ENCODE results near the gene CD300LD. TPM values are rescaled to one million over a fixed set of nuclear protein-coding genes. Genes with fewer than 3 reads are reported as not detected.

CD300LD gene
- total RNA-seq, 1 experiment from 2014 or later, result not detected

DNA sequence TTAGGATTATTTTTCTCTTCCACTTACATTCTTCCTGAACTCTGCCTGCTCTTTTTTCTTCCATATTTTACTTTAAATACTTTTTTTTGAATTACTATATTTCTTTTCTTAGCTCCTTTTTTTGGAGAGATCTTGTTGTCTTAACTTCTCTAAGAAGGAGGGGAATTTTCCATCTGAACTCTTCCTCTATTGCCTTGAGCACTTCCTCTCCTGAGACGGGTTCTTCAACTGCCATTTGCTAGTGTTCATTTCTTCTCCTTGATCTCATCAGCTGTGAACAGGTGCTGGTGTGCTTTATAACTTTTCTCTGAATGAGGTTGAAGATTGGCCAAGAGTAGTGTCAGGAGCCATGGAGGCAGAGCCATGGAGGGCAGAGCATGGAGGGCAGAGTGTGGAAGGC, 15.1 kb upstream of the CD300LD start:
- no TSS peak for BruUV-seq (replicated peaks)
- no peaks in the 10 kb centered on the region for H3K36me3 ChIP-seq (ENCODE audit: control insufficient read depth, insufficient read depth, low read length)
- ATAC-seq, result no peak
- 0 out of 2 replicates have a peak, but pooled peaks cover 3% of the 10 kb centered on the region for H3K4me1 ChIP-seq (ENCODE audit: control insufficient read depth, insufficient read depth, low read length)
- intact Hi-C loops (cut with micrococcal nuclease; ENCODE audit: unreplicated experiment), result loop anchor here (10.0 kb wide), 1 partner anchor 58 kb away; no protein-coding TSS in a partner anchor
- ChIA-PET CTCF (no interaction called here), POLR2A (interaction anchor here (0.6 kb wide), 1 partner anchor 60 kb away, joined by 9 read pairs; no protein-coding TSS in a partner anchor)
- H3K9me3 ChIP-seq (ENCODE audit: control insufficient read depth, insufficient read depth, low read depth, low read length), result no peaks in the 10 kb centered on the region
- H3K4me3 ChIP-seq (ENCODE audit: low read depth in 2 of 2, low read length in 2 of 2), result no peak overlapping the region
- TF ChIP-seq TCF7L2 (IDR thresholded peaks at IDR 0.05; ENCODE audit: low read depth, low read length), result no peak
- no peak for TF ChIP-seq POLR2AphosphoS5 (IDR thresholded peaks at IDR 0.05; ENCODE audit: low read depth, low read length)
- TF ChIP-seq, protein P1, sequence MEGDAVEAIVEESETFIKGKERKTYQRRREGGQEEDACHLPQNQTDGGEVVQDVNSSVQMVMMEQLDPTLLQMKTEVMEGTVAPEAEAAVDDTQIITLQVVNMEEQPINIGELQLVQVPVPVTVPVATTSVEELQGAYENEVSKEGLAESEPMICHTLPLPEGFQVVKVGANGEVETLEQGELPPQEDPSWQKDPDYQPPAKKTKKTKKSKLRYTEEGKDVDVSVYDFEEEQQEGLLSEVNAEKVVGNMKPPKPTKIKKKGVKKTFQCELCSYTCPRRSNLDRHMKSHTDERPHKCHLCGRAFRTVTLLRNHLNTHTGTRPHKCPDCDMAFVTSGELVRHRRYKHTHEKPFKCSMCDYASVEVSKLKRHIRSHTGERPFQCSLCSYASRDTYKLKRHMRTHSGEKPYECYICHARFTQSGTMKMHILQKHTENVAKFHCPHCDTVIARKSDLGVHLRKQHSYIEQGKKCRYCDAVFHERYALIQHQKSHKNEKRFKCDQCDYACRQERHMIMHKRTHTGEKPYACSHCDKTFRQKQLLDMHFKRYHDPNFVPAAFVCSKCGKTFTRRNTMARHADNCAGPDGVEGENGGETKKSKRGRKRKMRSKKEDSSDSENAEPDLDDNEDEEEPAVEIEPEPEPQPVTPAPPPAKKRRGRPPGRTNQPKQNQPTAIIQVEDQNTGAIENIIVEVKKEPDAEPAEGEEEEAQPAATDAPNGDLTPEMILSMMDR (IDR thresholded peaks at IDR 0.05), result no peak
- TF ChIP-seq SIN3A (IDR thresholded peaks at IDR 0.05; ENCODE audit: borderline replicate concordance, insufficient read depth, low read depth, low read length), result no peak
- TF ChIP-seq, protein P2, sequence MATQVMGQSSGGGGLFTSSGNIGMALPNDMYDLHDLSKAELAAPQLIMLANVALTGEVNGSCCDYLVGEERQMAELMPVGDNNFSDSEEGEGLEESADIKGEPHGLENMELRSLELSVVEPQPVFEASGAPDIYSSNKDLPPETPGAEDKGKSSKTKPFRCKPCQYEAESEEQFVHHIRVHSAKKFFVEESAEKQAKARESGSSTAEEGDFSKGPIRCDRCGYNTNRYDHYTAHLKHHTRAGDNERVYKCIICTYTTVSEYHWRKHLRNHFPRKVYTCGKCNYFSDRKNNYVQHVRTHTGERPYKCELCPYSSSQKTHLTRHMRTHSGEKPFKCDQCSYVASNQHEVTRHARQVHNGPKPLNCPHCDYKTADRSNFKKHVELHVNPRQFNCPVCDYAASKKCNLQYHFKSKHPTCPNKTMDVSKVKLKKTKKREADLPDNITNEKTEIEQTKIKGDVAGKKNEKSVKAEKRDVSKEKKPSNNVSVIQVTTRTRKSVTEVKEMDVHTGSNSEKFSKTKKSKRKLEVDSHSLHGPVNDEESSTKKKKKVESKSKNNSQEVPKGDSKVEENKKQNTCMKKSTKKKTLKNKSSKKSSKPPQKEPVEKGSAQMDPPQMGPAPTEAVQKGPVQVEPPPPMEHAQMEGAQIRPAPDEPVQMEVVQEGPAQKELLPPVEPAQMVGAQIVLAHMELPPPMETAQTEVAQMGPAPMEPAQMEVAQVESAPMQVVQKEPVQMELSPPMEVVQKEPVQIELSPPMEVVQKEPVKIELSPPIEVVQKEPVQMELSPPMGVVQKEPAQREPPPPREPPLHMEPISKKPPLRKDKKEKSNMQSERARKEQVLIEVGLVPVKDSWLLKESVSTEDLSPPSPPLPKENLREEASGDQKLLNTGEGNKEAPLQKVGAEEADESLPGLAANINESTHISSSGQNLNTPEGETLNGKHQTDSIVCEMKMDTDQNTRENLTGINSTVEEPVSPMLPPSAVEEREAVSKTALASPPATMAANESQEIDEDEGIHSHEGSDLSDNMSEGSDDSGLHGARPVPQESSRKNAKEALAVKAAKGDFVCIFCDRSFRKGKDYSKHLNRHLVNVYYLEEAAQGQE (IDR thresholded peaks at IDR 0.05; ENCODE audit: insufficient read depth in 1 of 2, low read depth in 2 of 2, low read length in 1 of 2), result no peak
- H3K27me3 ChIP-seq (ENCODE audit: control insufficient read depth, insufficient read depth, low read length), result peaks cover 22% of the 10 kb centered on the region
- DNase-seq (ENCODE audit: low read depth, low spot score), result no peak
- no peak overlapping the region for H3K27ac ChIP-seq (ENCODE audit: low read length)
- in situ Hi-C loops (cut with HindIII; ENCODE audit: low pct_unique_long_range_greater_than_20kb, low sequenced_read_pairs), result no loop called here

DNA sequence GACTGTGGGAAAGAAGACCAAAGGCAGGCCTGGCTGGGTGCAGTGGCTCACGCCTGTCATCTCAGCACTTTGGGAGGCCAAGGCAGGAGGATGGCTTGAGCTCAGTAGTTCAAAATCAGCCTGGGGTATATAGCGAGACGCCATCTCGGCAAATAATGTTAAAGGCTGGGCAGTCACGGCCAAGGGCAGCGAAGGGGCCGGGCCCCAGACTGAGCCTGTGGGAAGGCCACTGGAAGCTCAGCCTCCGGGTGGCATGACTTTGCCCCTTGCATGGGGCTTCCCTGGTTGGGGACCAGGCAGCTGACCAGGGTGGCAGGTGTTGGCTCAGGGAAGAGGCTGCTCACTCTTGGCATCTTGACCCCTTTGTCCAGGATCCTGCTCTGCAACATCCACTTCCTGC, 14.0 kb upstream of the CD300LD start:
- TF ChIP-seq POLR2AphosphoS5 (IDR thresholded peaks at IDR 0.05; ENCODE audit: low read depth, low read length) (no peak), SIN3A (IDR thresholded peaks at IDR 0.05; ENCODE audit: borderline replicate concordance, insufficient read depth, low read depth, low read length) (no peak), TCF7L2 (IDR thresholded peaks at IDR 0.05; ENCODE audit: low read depth, low read length) (no peak)
- TF ChIP-seq, protein P2 (IDR thresholded peaks at IDR 0.05; ENCODE audit: insufficient read depth in 1 of 2, low read depth in 2 of 2, low read length in 1 of 2), result no peak
- TF ChIP-seq, protein P1 (IDR thresholded peaks at IDR 0.05), result no peak
- no peak overlapping the region for H3K4me3 ChIP-seq (ENCODE audit: low read depth in 2 of 2, low read length in 2 of 2)
- no peak overlapping the region for H3K27ac ChIP-seq (ENCODE audit: low read length)
- ChIA-PET POLR2A (no interaction called here), CTCF (interaction anchor here (0.6 kb wide), 1 partner anchor 105 kb away, joined by 7 read pairs; no protein-coding TSS in a partner anchor)
- in situ Hi-C loops (cut with HindIII; ENCODE audit: low pct_unique_long_range_greater_than_20kb, low sequenced_read_pairs) (no loop called here), intact Hi-C loops (cut with micrococcal nuclease; ENCODE audit: unreplicated experiment) (loop anchor here (10.0 kb wide), 1 partner anchor 59 kb away; no protein-coding TSS in a partner anchor)
- peaks cover 12% of the 10 kb centered on the region for H3K27me3 ChIP-seq (ENCODE audit: control insufficient read depth, insufficient read depth, low read length)
- no peaks in the 10 kb centered on the region for H3K9me3 ChIP-seq (ENCODE audit: control insufficient read depth, insufficient read depth, low read depth, low read length)
- H3K36me3 ChIP-seq (ENCODE audit: control insufficient read depth, insufficient read depth, low read length), result no peaks in the 10 kb centered on the region
- H3K4me1 ChIP-seq (ENCODE audit: control insufficient read depth, insufficient read depth, low read length), result 0 out of 2 replicates have a peak, but pooled peaks cover 3% of the 10 kb centered on the region
- DNase-seq (ENCODE audit: low read depth, low spot score) (no peak), ATAC-seq (no peak)
- no TSS peak for BruUV-seq (replicated peaks)

All from Panc1 (cell line).